SK-N-SH treated with all-trans-retinoic acid at 6 μM for 48 hours (cell line): Measurements from ENCODE around the gene DCK.
"Not testable (repeated sequence)": the region's sequence is repeated elsewhere in the genome, so short reads cannot be mapped to it uniquely, and the experiment has no call there.

Source experiments
- ATAC-seq: fragments of 200-7000 bp; cut with Tn5 transposase; 3 replicates; pipeline ENCODE4 v1.9.1; 2020; ENCODE audit warnings: mild to moderate bottlenecking, moderate library complexity
- ARNTL ChIP-seq: fragments of 450-650 bp; formaldehyde crosslinking; IDR thresholded peaks from 2 replicates; pipeline ENCODE4 v1.5.0; 2020; ENCODE audit warnings: low read depth, mild to moderate bottlenecking, moderate library complexity, borderline replicate concordance
- BACH2 ChIP-seq: fragments of 250-450 bp; sonication (Bioruptor Pico); IDR thresholded peaks from 2 replicates; pipeline ENCODE4 v1.9.0; 2021; ENCODE audit warnings: mild to moderate bottlenecking, borderline replicate concordance
- CSDC2 ChIP-seq: fragments of 250-450 bp; sonication (Bioruptor Pico); IDR thresholded peaks from 2 replicates; pipeline ENCODE4 v1.5.0; 2020; ENCODE audit warnings: mild to moderate bottlenecking, moderate library complexity
- CSRNP3 ChIP-seq: fragments of 250-450 bp; sonication (Bioruptor Pico); IDR thresholded peaks from 2 replicates; pipeline ENCODE4 v1.5.1; 2021; ENCODE audit warnings: mild to moderate bottlenecking, moderate library complexity
- ESRRG ChIP-seq: fragments of 250-450 bp; sonication (Bioruptor Pico); IDR thresholded peaks from 2 replicates; pipeline ENCODE4 v1.6.1; 2021; ENCODE audit warnings: mild to moderate bottlenecking
- GLIS3 ChIP-seq: fragments of 250-450 bp; sonication (Bioruptor Pico); IDR thresholded peaks from 2 replicates; pipeline ENCODE4 v1.5.0; 2020; ENCODE audit warnings: mild to moderate bottlenecking, moderate library complexity
- ISL1 ChIP-seq: fragments of 250-450 bp; sonication (Bioruptor Pico); IDR thresholded peaks from 2 replicates; pipeline ENCODE4 v2.1.2; 2022; ENCODE audit warnings: mild to moderate bottlenecking, moderate library complexity
- OSR1 ChIP-seq: fragments of 250-450 bp; sonication (Bioruptor Pico); IDR thresholded peaks from 2 replicates; pipeline ENCODE4 v1.8.0; 2022; ENCODE audit warnings: moderate library complexity, mild to moderate bottlenecking, inconsistent platforms
- PATZ1 ChIP-seq: fragments of 250-450 bp; sonication (Bioruptor Pico); IDR thresholded peaks from 2 replicates; pipeline ENCODE4 v1.8.0; 2020; ENCODE audit warnings: mild to moderate bottlenecking, moderate library complexity, borderline replicate concordance
- SNAI2 ChIP-seq: fragments of 250-450 bp; sonication (Bioruptor Pico); IDR thresholded peaks from 2 replicates; pipeline ENCODE4 v1.5.0; 2020; ENCODE audit warnings: mild to moderate bottlenecking, moderate library complexity
- TCF4 ChIP-seq: fragments of 250-450 bp; sonication (Bioruptor Pico); IDR thresholded peaks from 2 replicates; pipeline ENCODE4 v1.8.0; 2021; ENCODE audit warnings: mild to moderate bottlenecking, moderate library complexity, borderline replicate concordance
- TOX ChIP-seq: fragments of 250-450 bp; sonication (Bioruptor Pico); IDR thresholded peaks from 2 replicates; pipeline ENCODE4 v1.8.0; 2021; ENCODE audit warnings: mild to moderate bottlenecking, moderate library complexity, borderline replicate concordance
- TSHZ2 ChIP-seq: fragments of 250-450 bp; sonication (Bioruptor Pico); IDR thresholded peaks from 2 replicates; pipeline ENCODE4 v1.5.0; 2020; ENCODE audit warnings: mild to moderate bottlenecking, moderate library complexity
- ZC3H10 ChIP-seq: fragments of 250-450 bp; sonication (Bioruptor Pico); IDR thresholded peaks from 2 replicates; pipeline ENCODE4 v1.5.1; 2021; ENCODE audit warnings: mild to moderate bottlenecking, moderate library complexity
- ZFP3 ChIP-seq: fragments of 250-450 bp; sonication (Bioruptor Pico); IDR thresholded peaks from 2 replicates; pipeline ENCODE4 v1.5.0; 2020; ENCODE audit warnings: mild to moderate bottlenecking, moderate library complexity
- ZFP30 ChIP-seq: fragments of 450-650 bp; formaldehyde crosslinking; IDR thresholded peaks from 2 replicates; pipeline ENCODE4 v1.5.0; 2022; ENCODE audit warnings: mild to moderate bottlenecking, moderate library complexity
- ZNF565 ChIP-seq: fragments of 450-650 bp; formaldehyde crosslinking; conservative IDR thresholded peaks from 2 replicates; pipeline ENCODE4 v1.5.0; 2020; ENCODE audit warnings: low read depth, mild to moderate bottlenecking, moderate library complexity
- ZNF70 ChIP-seq: fragments of 450-650 bp; formaldehyde crosslinking; IDR thresholded peaks from 2 replicates; pipeline ENCODE4 v1.5.0; 2020; ENCODE audit warnings: mild to moderate bottlenecking, moderate library complexity
- ZNF8 ChIP-seq: fragments of 450-650 bp; formaldehyde crosslinking; IDR thresholded peaks from 2 replicates; pipeline ENCODE4 v1.5.0; 2020; ENCODE audit warnings: mild to moderate bottlenecking, moderate library complexity
- TF ChIP-seq, protein P1 (sequence below): fragments of 250-450 bp; sonication (Bioruptor Pico); IDR thresholded peaks from 2 replicates; pipeline ENCODE4 v1.8.0; 2021; ENCODE audit warnings: low read depth, mild to moderate bottlenecking, moderate library complexity, borderline replicate concordance

The DCK gene

GRCh38 chr4:71052716-71053115 lies 59.3 kb downstream of the DCK start:
- no peak for ATAC-seq
- TF ChIP-seq ARNTL (CRISPR knock-in tag) = no peak
- TF ChIP-seq ZFP3 (CRISPR knock-in tag) = no peak
- TF ChIP-seq SNAI2 (CRISPR knock-in tag) = no peak
- TF ChIP-seq TSHZ2 (CRISPR knock-in tag) = no peak
- TF ChIP-seq ZC3H10 (CRISPR knock-in tag) = no peak
- TF ChIP-seq TCF4 (CRISPR knock-in tag) = no peak
- TF ChIP-seq OSR1 = no peak
- no peak for TF ChIP-seq ZFP30
- no peak for TF ChIP-seq CSRNP3 (CRISPR knock-in tag)
- TF ChIP-seq CSDC2 (CRISPR knock-in tag) = no peak
- no peak for TF ChIP-seq ZNF565 (CRISPR knock-in tag)
- TF ChIP-seq, protein P1, sequence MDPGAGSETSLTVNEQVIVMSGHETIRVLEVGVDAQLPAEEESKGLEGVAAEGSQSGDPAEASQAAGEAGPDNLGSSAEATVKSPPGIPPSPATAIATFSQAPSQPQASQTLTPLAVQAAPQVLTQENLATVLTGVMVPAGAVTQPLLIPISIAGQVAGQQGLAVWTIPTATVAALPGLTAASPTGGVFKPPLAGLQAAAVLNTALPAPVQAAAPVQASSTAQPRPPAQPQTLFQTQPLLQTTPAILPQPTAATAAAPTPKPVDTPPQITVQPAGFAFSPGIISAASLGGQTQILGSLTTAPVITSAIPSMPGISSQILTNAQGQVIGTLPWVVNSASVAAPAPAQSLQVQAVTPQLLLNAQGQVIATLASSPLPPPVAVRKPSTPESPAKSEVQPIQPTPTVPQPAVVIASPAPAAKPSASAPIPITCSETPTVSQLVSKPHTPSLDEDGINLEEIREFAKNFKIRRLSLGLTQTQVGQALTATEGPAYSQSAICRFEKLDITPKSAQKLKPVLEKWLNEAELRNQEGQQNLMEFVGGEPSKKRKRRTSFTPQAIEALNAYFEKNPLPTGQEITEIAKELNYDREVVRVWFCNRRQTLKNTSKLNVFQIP (CRISPR knock-in tag) = no peak
- TF ChIP-seq ESRRG = no peak

DNA sequence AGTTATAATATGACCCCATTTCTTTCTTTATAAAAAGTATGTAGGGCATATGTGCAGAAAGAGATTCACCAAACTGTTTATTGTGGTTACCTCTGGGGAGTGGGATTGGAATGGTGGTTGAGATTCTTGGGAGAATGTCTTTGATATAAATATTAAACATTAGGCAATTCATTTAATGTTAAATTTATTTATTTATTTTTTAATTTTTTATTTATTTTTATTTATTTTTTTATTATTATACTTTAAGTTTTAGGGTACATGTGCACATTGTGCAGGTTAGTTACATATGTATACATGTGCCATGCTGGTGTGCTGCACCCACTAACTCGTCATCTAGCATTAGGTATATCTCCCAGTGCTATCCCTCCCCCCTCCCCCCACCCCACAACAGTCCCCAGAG lies 60.2 kb downstream of the DCK start:
- not testable (repeated sequence) for ATAC-seq

DNA sequence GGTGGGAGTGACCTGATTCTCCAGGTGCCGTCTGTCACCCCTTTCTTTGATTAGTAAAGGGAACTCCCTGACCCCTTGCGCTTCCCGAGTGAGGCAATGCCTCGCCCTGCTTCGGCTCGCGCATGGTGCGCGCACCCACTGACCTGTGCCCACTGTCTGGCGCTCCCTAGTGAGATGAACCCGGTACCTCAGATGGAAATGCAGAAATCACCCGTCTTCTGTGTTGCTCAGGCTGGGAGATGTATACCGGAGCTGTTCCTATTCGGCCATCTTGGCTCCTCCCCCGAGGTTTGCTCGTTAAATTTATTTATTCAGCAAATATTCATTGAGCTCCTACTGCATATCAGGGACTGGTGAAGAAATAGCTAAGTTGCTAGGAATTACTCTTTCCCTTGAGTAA lies 66.1 kb downstream of the DCK start:
- ATAC-seq = peak; percentile 80

DNA sequence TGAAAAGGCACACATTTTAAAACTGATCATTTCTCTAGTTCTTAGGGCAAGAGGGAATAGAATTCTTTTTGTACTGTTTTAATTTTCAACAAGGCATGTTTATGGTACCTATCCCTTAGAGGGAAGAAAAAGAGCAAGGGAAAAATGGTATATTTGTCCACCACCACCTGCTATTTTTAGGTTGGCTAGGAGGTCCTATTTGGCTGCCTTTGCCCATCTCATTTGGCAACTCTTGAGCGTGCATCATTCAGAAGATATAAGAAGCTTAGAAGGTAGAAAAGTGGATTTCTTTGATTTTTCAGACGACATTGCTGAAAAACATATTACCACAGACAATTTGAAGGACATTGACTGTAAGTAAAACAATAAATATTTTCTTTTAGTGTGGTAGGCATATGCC lies 69.0 kb downstream of the DCK start:
- TF ChIP-seq CSDC2 (CRISPR knock-in tag) = no peak
- no peak for TF ChIP-seq ARNTL (CRISPR knock-in tag)
- no peak for TF ChIP-seq ZNF565 (CRISPR knock-in tag)
- TF ChIP-seq ZNF8 (CRISPR knock-in tag) = no peak
- TF ChIP-seq TOX = no peak
- no peak for TF ChIP-seq ZFP3 (CRISPR knock-in tag)
- TF ChIP-seq GLIS3 (CRISPR knock-in tag) = no peak
- ATAC-seq = no peak

GRCh38 chr4:71063711-71064110 lies 70.3 kb downstream of the DCK start:
- ATAC-seq = no peak
- TF ChIP-seq ZFP30 (no peak), ESRRG (no peak), TOX (no peak), GLIS3 (CRISPR knock-in tag) (no peak), CSDC2 (CRISPR knock-in tag) (no peak), TSHZ2 (CRISPR knock-in tag) (no peak), ZNF8 (CRISPR knock-in tag) (no peak), ZFP3 (CRISPR knock-in tag) (no peak), CSRNP3 (CRISPR knock-in tag) (no peak), ZNF70 (no peak), ISL1 (CRISPR knock-in tag) (no peak), BACH2 (no peak), ZC3H10 (CRISPR knock-in tag) (no peak), SNAI2 (CRISPR knock-in tag) (no peak), PATZ1 (CRISPR knock-in tag) (no peak), OSR1 (no peak)
- TF ChIP-seq, protein P1 (CRISPR knock-in tag) = no peak
